Urothelium cell line (cell line): ENCODE results near the gene ZNRF1.
"Not testable (repeated sequence)": the region's sequence is repeated elsewhere in the genome, so short reads cannot be mapped to it uniquely, and the experiment has no call there.

ENCODE experiments used
- DNase-seq: peaks from one replicate; pipeline ENCODE4 v3.0.0; 2011; ENCODE audit warnings: low spot score, mixed read lengths
- FAIRE-seq: peaks from 2 replicates; lab custom pipeline; 2011; peaks lifted over from hg19 to GRCh38; lab: Jason Lieb, UNC

ZNRF1 gene

GRCh38 chr16:75026239-75026891 lies 27.5 kb downstream of the ZNRF1 start:
- DNase-seq, FAIRE-seq: not testable (repeated sequence)

- no peak for FAIRE-seq
- no peak for DNase-seq
These were observed 28.1 kb downstream of the ZNRF1 start for GRCh38 chr16:75026892-75027391.

- DNase-seq (no peak), FAIRE-seq (no peak)
These were observed 28.9 kb downstream of the ZNRF1 start for GRCh38 chr16:75027520-75028300.

- no peak for FAIRE-seq
These were observed 29.8 kb downstream of the ZNRF1 start for GRCh38 chr16:75028544-75029135.

GRCh38 chr16:75029854-75030253 lies 31.0 kb downstream of the ZNRF1 start:
- FAIRE-seq (no peak), DNase-seq (no peak)

More at GRCh38 chr16:75028544-75029135, 29.8 kb downstream of the ZNRF1 start:
- no peak for DNase-seq

GRCh38 chr16:75032655-75033054 lies 33.8 kb downstream of the ZNRF1 start:
- FAIRE-seq (no peak), DNase-seq (no peak)

- no peak for FAIRE-seq
These were observed 36.7 kb downstream of the ZNRF1 start for GRCh38 chr16:75035410-75035968.

GRCh38 chr16:75038036-75038858 lies 39.4 kb downstream of the ZNRF1 start:
- DNase-seq, result no peak
- FAIRE-seq, result no peak

More at GRCh38 chr16:75035410-75035968, 36.7 kb downstream of the ZNRF1 start:
- no peak for DNase-seq

- no peak for FAIRE-seq
- no peak for DNase-seq
These were observed 41.1 kb downstream of the ZNRF1 start for GRCh38 chr16:75039941-75040340.

- FAIRE-seq, result no peak
- DNase-seq, result no peak
These were observed 43.8 kb downstream of the ZNRF1 start for GRCh38 chr16:75042426-75043174.

GRCh38 chr16:75043175-75043895 lies 44.5 kb downstream of the ZNRF1 start:
- no peak for DNase-seq

GRCh38 chr16:75044800-75045361 lies 46.1 kb downstream of the ZNRF1 start:
- FAIRE-seq (no peak), DNase-seq (no peak)

More at GRCh38 chr16:75043175-75043895, 44.5 kb downstream of the ZNRF1 start:
- FAIRE-seq, result no peak

- no peak for DNase-seq
- no peak for FAIRE-seq
These were observed 46.6 kb downstream of the ZNRF1 start for GRCh38 chr16:75045424-75045823.

- FAIRE-seq, result no peak
These were observed 49.2 kb downstream of the ZNRF1 start for GRCh38 chr16:75048054-75048453.

GRCh38 chr16:75048530-75048929 lies 49.7 kb downstream of the ZNRF1 start:
- FAIRE-seq (no peak), DNase-seq (no peak)

More at GRCh38 chr16:75048054-75048453, 49.2 kb downstream of the ZNRF1 start:
- no peak for DNase-seq

- no peak for DNase-seq
- no peak for FAIRE-seq
These were observed 53.8 kb downstream of the ZNRF1 start for GRCh38 chr16:75052481-75053202.

GRCh38 chr16:75053791-75054555 lies 55.1 kb downstream of the ZNRF1 start:
- FAIRE-seq, result no peak
- no peak for DNase-seq
